Inferior parietal cortex (tissue), 1 donor: ENCODE data around the gene ZNF45.
A peak's percentile ranks its signal among the peaks of the same experiment; 100 is the strongest.
"Not testable (repeated sequence)": the region's sequence is repeated elsewhere in the genome, so short reads cannot be mapped to it uniquely, and the experiment has no call there.

ENCODE experiments used
- DNase-seq: peaks from one replicate; pipeline ENCODE4 v3.0.0-alpha.2; 2016; ENCODE audit errors: extremely low spot score

Gene ZNF45

GRCh38 chr19:43913383-43913782 is 21.7 kb downstream of the ZNF45 start:
- DNase-seq, result no peak

GRCh38 chr19:43910884-43911283 is 24.2 kb downstream of the ZNF45 start:
- no peak for DNase-seq

DNA sequence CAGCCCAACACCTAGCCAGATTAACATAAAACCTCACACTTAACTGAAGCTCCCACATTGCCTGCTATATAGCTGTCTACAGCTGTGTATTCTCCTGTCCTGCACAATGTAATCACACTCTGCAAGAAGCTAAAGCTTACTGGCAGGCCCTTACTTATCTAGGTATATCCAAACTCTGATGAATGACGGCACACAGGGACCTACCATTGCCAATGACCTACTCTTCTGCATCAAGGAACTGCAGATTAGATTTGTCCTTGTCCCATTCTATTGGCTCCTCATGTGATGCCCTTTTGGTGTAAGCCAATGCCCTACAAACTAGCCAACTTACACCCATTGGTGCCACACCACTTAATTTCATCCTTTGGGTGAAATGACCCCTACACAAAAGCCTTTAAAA is 26.4 kb downstream of the ZNF45 start:
- no peak for DNase-seq

- no peak for DNase-seq
Observed at GRCh38 chr19:43906774-43907173, 28.3 kb downstream of the ZNF45 start.

- DNase-seq, result no peak
Observed at GRCh38 chr19:43905897-43906296, 29.2 kb downstream of the ZNF45 start.

- DNase-seq, result no peak
Observed at GRCh38 chr19:43902399-43902798, 32.7 kb downstream of the ZNF45 start.

DNA sequence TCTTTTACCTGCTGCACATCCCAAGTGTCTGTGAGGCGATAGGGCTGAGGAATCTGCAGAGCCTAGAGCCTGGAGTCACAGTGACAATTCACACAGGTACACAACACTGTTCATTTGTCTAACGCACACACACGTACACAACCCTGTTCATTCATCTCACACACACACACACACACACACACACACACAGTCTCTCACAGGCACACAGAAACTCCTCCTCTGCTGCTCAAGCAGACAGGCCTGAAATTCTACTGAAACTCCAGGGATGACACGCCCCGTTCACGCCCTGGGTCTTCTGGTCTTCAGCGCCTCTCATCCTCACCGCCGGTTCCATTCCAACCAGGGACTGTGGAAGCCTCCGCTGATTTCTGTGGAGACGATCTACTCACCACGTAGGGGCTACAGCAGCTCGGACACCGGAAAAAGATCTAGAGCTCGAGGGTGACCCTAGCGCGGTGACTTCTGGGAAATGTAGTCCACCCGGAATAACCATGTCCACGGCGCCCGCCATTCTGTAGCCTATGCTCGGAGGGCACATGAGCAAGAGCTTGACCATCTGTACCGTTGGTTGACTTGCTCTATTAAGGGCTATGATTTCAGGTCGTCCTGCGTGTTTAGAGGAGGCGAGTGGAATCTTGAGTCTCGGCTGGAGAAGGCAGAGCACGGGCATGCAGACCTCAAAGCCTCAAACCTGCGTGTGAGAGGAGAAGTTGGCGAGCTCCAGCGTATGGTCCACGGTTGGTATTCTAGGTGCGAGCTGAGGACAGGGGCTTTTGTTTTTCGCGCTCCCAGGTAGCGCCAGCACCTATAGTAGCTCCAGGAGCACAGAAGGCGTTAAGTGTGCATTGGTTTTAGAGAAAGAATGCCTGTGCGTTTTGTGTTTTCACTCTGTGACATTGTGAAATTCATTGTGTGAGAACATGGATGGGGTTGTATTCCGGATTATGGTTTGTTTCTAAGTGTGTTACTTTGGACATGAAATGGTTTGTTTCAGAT is 33.4 kb downstream of the ZNF45 start:
- DNase-seq, result peak; percentile 92

DNA sequence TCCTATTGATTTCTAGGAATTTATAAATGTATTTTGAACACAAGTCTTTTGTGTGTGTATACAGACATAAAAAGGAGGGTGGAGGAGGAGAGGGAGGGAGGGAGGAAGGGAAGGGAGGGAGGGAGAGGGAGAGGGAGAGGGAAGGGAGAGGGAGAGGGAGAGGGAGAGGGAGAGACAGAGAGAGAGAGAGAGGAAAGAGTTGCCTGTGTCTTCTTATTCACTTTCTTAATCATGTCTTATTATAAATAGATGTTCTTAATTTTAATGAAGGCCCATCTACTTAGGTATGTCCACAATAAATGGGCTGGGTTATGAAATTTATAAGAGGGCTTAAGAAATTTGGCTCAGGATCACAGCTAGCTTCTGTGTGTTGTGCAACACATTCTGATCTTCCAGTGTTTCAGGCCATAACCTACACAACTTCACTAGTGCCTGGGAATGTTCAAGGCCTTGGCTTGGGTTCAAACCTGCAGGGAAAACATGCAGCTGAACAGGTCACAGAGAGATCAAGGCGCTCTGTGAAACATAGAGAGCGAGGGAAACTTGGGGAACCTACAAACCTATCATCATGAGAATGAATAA is 39.3 kb downstream of the ZNF45 start:
- DNase-seq, result no peak

- DNase-seq, result no peak
Observed at GRCh38 chr19:43883864-43884263, 51.2 kb downstream of the ZNF45 start, which contains the start of gene ZNF404. Gene ZNF404, minus strand, starts transcription at chr19:43883964.

- no peak for DNase-seq
Observed at GRCh38 chr19:43880483-43880882, 54.6 kb downstream of the ZNF45 start.

GRCh38 chr19:43872547-43873336 is 62.3 kb downstream of the ZNF45 start:
- no peak for DNase-seq

- DNase-seq, result not testable (repeated sequence)
Observed at GRCh38 chr19:43866923-43867322, 68.2 kb downstream of the ZNF45 start.
